Parathyroid adenoma (tissue), 2 donors: ENCODE results near the gene PDE9A.

Source experiments
- H2AFZ ChIP-seq: fragments of 300-600 bp; sonication (generic); one replicate; pipeline ENCODE4 v1.7.0; 2017; ENCODE audit warnings: antibody characterized with exemption, mild to moderate bottlenecking
- H3K27ac ChIP-seq: fragments of 300-600 bp; sonication (generic); one replicate; pipeline ENCODE4 v1.7.0; 2017
- H3K27me3 ChIP-seq: fragments of 300-600 bp; sonication (generic); one replicate; pipeline ENCODE4 v1.7.0; 2017; ENCODE audit warnings: low read length; ENCODE audit not compliant: control insufficient read depth, insufficient read depth
- H3K36me3 ChIP-seq: fragments of 300-600 bp; sonication (generic); one replicate; pipeline ENCODE4 v1.7.0; 2017; ENCODE audit warnings: low read length; ENCODE audit not compliant: control insufficient read depth, insufficient read depth
- H3K4me1 ChIP-seq: fragments of 300-600 bp; sonication (generic); one replicate; pipeline ENCODE4 v1.7.0; 2017; ENCODE audit warnings: control low read depth
- H3K4me2 ChIP-seq: fragments of 300-600 bp; sonication (generic); one replicate; pipeline ENCODE4 v1.7.0; 2017; ENCODE audit warnings: low read length
- H3K4me3 ChIP-seq: fragments of 300-600 bp; sonication (generic); one replicate; pipeline ENCODE4 v1.7.0; 2017; ENCODE audit warnings: low read depth, low read length
- H3K79me2 ChIP-seq: fragments of 300-600 bp; sonication (generic); one replicate; pipeline ENCODE4 v1.7.0; 2017; ENCODE audit warnings: control low read depth
- H3K9ac ChIP-seq: fragments of 300-600 bp; sonication (generic); one replicate; pipeline ENCODE4 v1.7.0; 2017; ENCODE audit warnings: mild to moderate bottlenecking
- H3K9me3 ChIP-seq: fragments of 300-600 bp; sonication (generic); one replicate; pipeline ENCODE4 v1.7.0; 2017; ENCODE audit warnings: low read length; ENCODE audit not compliant: control insufficient read depth
- TF ChIP-seq, protein P1 (sequence below): fragments of 300-600 bp; sonication (generic); IDR thresholded peaks from one replicate; pipeline ENCODE4 v1.7.0; 2017; ENCODE audit warnings: antibody characterized with exemption, mild to moderate bottlenecking
- donor health status: primary hyperparathyroidism.

PDE9A gene

DNA sequence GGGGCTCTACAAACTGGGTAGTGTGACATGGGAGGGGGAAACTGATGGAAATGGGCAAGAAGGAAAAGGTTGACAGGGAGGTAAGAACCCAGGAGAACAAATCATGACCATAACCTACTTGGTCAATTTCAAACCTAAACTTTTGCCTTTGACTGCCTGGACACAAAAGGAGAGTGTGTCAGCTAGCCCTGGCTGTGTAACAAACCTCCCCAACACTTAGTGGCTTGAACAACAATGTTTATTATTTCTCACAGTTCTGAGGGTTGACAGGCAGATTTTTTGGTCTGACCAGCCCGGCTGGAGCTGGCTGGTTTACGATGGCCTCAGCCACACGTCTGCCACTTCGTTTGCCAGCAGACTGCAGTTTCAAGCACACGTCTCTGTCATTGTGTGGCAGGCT lies 133.5 kb downstream of the PDE9A start:
- H3K9me3 ChIP-seq = no peaks in the 10 kb centered on the region
- H3K36me3 ChIP-seq = no peaks in the 10 kb centered on the region
- H3K4me2 ChIP-seq = no peak overlapping the region
- H3K4me1 ChIP-seq = no peaks in the 10 kb centered on the region
- H3K9ac ChIP-seq = no peak overlapping the region
- H3K27me3 ChIP-seq = no peaks in the 10 kb centered on the region
- no peak overlapping the region for H3K27ac ChIP-seq
- H2AFZ ChIP-seq = no peak overlapping the region
- TF ChIP-seq, protein P1, sequence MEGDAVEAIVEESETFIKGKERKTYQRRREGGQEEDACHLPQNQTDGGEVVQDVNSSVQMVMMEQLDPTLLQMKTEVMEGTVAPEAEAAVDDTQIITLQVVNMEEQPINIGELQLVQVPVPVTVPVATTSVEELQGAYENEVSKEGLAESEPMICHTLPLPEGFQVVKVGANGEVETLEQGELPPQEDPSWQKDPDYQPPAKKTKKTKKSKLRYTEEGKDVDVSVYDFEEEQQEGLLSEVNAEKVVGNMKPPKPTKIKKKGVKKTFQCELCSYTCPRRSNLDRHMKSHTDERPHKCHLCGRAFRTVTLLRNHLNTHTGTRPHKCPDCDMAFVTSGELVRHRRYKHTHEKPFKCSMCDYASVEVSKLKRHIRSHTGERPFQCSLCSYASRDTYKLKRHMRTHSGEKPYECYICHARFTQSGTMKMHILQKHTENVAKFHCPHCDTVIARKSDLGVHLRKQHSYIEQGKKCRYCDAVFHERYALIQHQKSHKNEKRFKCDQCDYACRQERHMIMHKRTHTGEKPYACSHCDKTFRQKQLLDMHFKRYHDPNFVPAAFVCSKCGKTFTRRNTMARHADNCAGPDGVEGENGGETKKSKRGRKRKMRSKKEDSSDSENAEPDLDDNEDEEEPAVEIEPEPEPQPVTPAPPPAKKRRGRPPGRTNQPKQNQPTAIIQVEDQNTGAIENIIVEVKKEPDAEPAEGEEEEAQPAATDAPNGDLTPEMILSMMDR = no peak
- H3K79me2 ChIP-seq = no peaks in the 10 kb centered on the region
- H3K4me3 ChIP-seq = no peak overlapping the region

GRCh38 chr21:42787613-42788012 lies 134.2 kb downstream of the PDE9A start:
- Histone ChIP-seq H3K27me3 (no peaks in the 10 kb centered on the region), H3K4me1 (no peaks in the 10 kb centered on the region), H3K79me2 (no peaks in the 10 kb centered on the region), H3K9ac (no peak overlapping the region), H3K36me3 (no peaks in the 10 kb centered on the region), H2AFZ (no peak overlapping the region), H3K27ac (no peak overlapping the region), H3K4me3 (no peak overlapping the region), H3K9me3 (no peaks in the 10 kb centered on the region), H3K4me2 (no peak overlapping the region)
- TF ChIP-seq, protein P1 = no peak

- no peak overlapping the region for H3K4me2 ChIP-seq
- H3K9me3 ChIP-seq = no peaks in the 10 kb centered on the region
- H3K4me3 ChIP-seq = no peak overlapping the region
- no peaks in the 10 kb centered on the region for H3K4me1 ChIP-seq
- no peaks in the 10 kb centered on the region for H3K27me3 ChIP-seq
- H3K9ac ChIP-seq = no peak overlapping the region
- TF ChIP-seq, protein P1 = no peak
- no peaks in the 10 kb centered on the region for H3K36me3 ChIP-seq
- no peaks in the 10 kb centered on the region for H3K79me2 ChIP-seq
- H3K27ac ChIP-seq = no peak overlapping the region
- no peak overlapping the region for H2AFZ ChIP-seq
Observed at GRCh38 chr21:42790520-42791065, 137.2 kb downstream of the PDE9A start.

DNA sequence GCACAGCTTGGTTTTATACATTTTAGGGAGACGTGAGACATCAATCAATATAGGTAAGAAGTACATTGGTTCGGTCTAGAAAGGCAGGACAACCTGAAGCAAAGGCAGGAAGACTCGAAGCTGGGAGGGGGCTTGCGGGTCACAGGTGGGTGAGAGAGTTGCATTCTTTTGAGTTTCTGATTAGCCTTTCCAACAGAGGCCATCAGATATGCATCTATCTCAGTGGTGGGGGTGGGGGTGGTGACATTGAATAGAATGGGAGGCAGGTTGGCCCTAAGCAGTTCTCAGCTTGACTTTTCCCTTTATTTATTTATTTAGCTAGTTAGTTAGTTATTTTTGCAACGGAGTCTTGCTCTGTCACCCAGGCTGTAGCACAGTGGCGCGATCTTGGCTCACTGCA lies 140.4 kb downstream of the PDE9A start:
- TF ChIP-seq, protein P1 = no peak
- Histone ChIP-seq H2AFZ (no peak overlapping the region), H3K79me2 (no peaks in the 10 kb centered on the region), H3K4me3 (no peak overlapping the region), H3K4me2 (no peak overlapping the region), H3K27me3 (no peaks in the 10 kb centered on the region), H3K4me1 (no peaks in the 10 kb centered on the region), H3K36me3 (no peaks in the 10 kb centered on the region), H3K9ac (no peak overlapping the region), H3K27ac (no peak overlapping the region), H3K9me3 (no peaks in the 10 kb centered on the region)

GRCh38 chr21:42794551-42794950 lies 141.1 kb downstream of the PDE9A start:
- no peak overlapping the region for H3K27ac ChIP-seq
- H3K36me3 ChIP-seq = no peaks in the 10 kb centered on the region
- H3K4me2 ChIP-seq = no peak overlapping the region
- no peaks in the 10 kb centered on the region for H3K9me3 ChIP-seq
- no peaks in the 10 kb centered on the region for H3K4me1 ChIP-seq
- H3K4me3 ChIP-seq = no peak overlapping the region
- no peaks in the 10 kb centered on the region for H3K27me3 ChIP-seq
- TF ChIP-seq, protein P1 = no peak
- H3K79me2 ChIP-seq = no peaks in the 10 kb centered on the region
- no peak overlapping the region for H2AFZ ChIP-seq
- H3K9ac ChIP-seq = no peak overlapping the region
